Activated naive CD8-positive, alpha-beta T cell treated with anti-CD3 and anti-CD28 coated beads for 36 hours (primary cell): ENCODE results near the gene ATP13A4. TPM values are rescaled to one million over a fixed set of nuclear protein-coding genes. Genes with fewer than 3 reads are reported as not detected.

Experiments used
- DNase-seq: peaks from one replicate; pipeline ENCODE4 v3.0.0; 2021
- H3K27ac Mint-ChIP-seq: one replicate; pipeline ENCODE4 v1.8.0; 2022; ENCODE audit warnings: mild to moderate bottlenecking, moderate library complexity, mixed read lengths
- H3K27me3 Mint-ChIP-seq: one replicate; pipeline ENCODE4 v1.8.0; 2022; ENCODE audit warnings: mild to moderate bottlenecking, mixed read lengths
- H3K36me3 Mint-ChIP-seq: one replicate; pipeline ENCODE4 v1.8.0; 2021; ENCODE audit warnings: mild to moderate bottlenecking, mixed read lengths
- H3K4me1 Mint-ChIP-seq: one replicate; pipeline ENCODE4 v1.8.0; 2021; ENCODE audit warnings: mixed read lengths
- H3K4me3 Mint-ChIP-seq: one replicate; pipeline ENCODE4 v1.8.0; 2022; ENCODE audit warnings: mild to moderate bottlenecking, moderate library complexity, mixed read lengths
- H3K9me3 Mint-ChIP-seq: one replicate; pipeline ENCODE4 v1.8.0; 2022; ENCODE audit warnings: mixed read lengths
- total RNA-seq, 2 experiments: library from RNA; stranded (reverse); gene quantifications; one replicate each; pipeline ENCODE4 v1.2.3, GENCODE V29; 2021

The ATP13A4 gene
- total RNA-seq, 2 experiments from 2014 or later: 1.6 to 1.7 TPM

GRCh38 chr3:193418576-193419373 lies 135.9 kb downstream of the ATP13A4 start:
- Mint-ChIP-seq H3K4me3 (no peak overlapping the region), H3K36me3 (peaks cover 61% of the 10 kb centered on the region), H3K27me3 (no peaks in the 10 kb centered on the region), H3K9me3 (peaks cover 43% of the 10 kb centered on the region), H3K27ac (no peak overlapping the region), H3K4me1 (no peaks in the 10 kb centered on the region)
- no peak for DNase-seq

- Mint-ChIP-seq H3K27me3 (no peaks in the 10 kb centered on the region), H3K9me3 (peaks cover 32% of the 10 kb centered on the region), H3K4me3 (no peak overlapping the region), H3K27ac (no peak overlapping the region), H3K4me1 (no peaks in the 10 kb centered on the region), H3K36me3 (peaks cover 64% of the 10 kb centered on the region)
- no peak for DNase-seq
Observed at GRCh38 chr3:193416629-193417028, 138.1 kb downstream of the ATP13A4 start.

GRCh38 chr3:193407688-193408087 lies 147.0 kb downstream of the ATP13A4 start:
- Mint-ChIP-seq H3K27me3 (no peaks in the 10 kb centered on the region), H3K27ac (no peak overlapping the region), H3K36me3 (peaks cover 9% of the 10 kb centered on the region), H3K4me3 (no peak overlapping the region), H3K9me3 (no peaks in the 10 kb centered on the region), H3K4me1 (no peaks in the 10 kb centered on the region)
- DNase-seq: no peak

GRCh38 chr3:193407112-193407511 lies 147.6 kb downstream of the ATP13A4 start:
- Mint-ChIP-seq H3K36me3 (peaks cover 9% of the 10 kb centered on the region), H3K4me1 (no peaks in the 10 kb centered on the region), H3K27ac (no peak overlapping the region), H3K27me3 (no peaks in the 10 kb centered on the region), H3K9me3 (no peaks in the 10 kb centered on the region), H3K4me3 (no peak overlapping the region)
- no peak for DNase-seq

GRCh38 chr3:193403307-193403706 lies 151.4 kb downstream of the ATP13A4 start:
- no peak overlapping the region for H3K27ac Mint-ChIP-seq

GRCh38 chr3:193400304-193400703 lies 154.4 kb downstream of the ATP13A4 start:
- H3K4me3 Mint-ChIP-seq: no peak overlapping the region
- no peaks in the 10 kb centered on the region for H3K4me1 Mint-ChIP-seq
- H3K27me3 Mint-ChIP-seq: no peaks in the 10 kb centered on the region
- no peak overlapping the region for H3K27ac Mint-ChIP-seq
- peaks cover 6% of the 10 kb centered on the region for H3K36me3 Mint-ChIP-seq
- no peak for DNase-seq
- no peaks in the 10 kb centered on the region for H3K9me3 Mint-ChIP-seq

More at GRCh38 chr3:193403307-193403706, 151.4 kb downstream of the ATP13A4 start:
- H3K4me3 Mint-ChIP-seq: no peak overlapping the region
- H3K4me1 Mint-ChIP-seq: no peaks in the 10 kb centered on the region
- peaks cover 6% of the 10 kb centered on the region for H3K36me3 Mint-ChIP-seq
- DNase-seq: no peak
- no peaks in the 10 kb centered on the region for H3K27me3 Mint-ChIP-seq
- H3K9me3 Mint-ChIP-seq: no peaks in the 10 kb centered on the region

- Mint-ChIP-seq H3K4me1 (no peaks in the 10 kb centered on the region), H3K27ac (no peak overlapping the region), H3K36me3 (no peaks in the 10 kb centered on the region), H3K27me3 (no peaks in the 10 kb centered on the region), H3K9me3 (no peaks in the 10 kb centered on the region), H3K4me3 (no peak overlapping the region)
- no peak for DNase-seq
Observed at GRCh38 chr3:193396451-193397244, 158.0 kb downstream of the ATP13A4 start.

GRCh38 chr3:193391902-193392301 lies 162.8 kb downstream of the ATP13A4 start:
- Mint-ChIP-seq H3K4me1 (no peaks in the 10 kb centered on the region), H3K36me3 (no peaks in the 10 kb centered on the region), H3K27ac (no peak overlapping the region), H3K4me3 (no peak overlapping the region), H3K27me3 (peaks cover 14% of the 10 kb centered on the region), H3K9me3 (no peaks in the 10 kb centered on the region)
- DNase-seq: no peak

GRCh38 chr3:193389335-193389734 lies 165.4 kb downstream of the ATP13A4 start:
- no peak for DNase-seq
- no peak overlapping the region for H3K4me3 Mint-ChIP-seq
- H3K4me1 Mint-ChIP-seq: no peaks in the 10 kb centered on the region
- no peaks in the 10 kb centered on the region for H3K9me3 Mint-ChIP-seq
- peaks cover 14% of the 10 kb centered on the region for H3K27me3 Mint-ChIP-seq
- H3K27ac Mint-ChIP-seq: no peak overlapping the region
- H3K36me3 Mint-ChIP-seq: no peaks in the 10 kb centered on the region

GRCh38 chr3:193388361-193388760 lies 166.3 kb downstream of the ATP13A4 start:
- Mint-ChIP-seq H3K4me1 (no peaks in the 10 kb centered on the region), H3K36me3 (no peaks in the 10 kb centered on the region), H3K9me3 (no peaks in the 10 kb centered on the region), H3K4me3 (no peak overlapping the region), H3K27me3 (peaks cover 14% of the 10 kb centered on the region), H3K27ac (no peak overlapping the region)
- DNase-seq: no peak

- Mint-ChIP-seq H3K36me3 (no peaks in the 10 kb centered on the region), H3K9me3 (no peaks in the 10 kb centered on the region), H3K27me3 (peaks cover 14% of the 10 kb centered on the region), H3K27ac (no peak overlapping the region), H3K4me3 (no peak overlapping the region), H3K4me1 (no peaks in the 10 kb centered on the region)
- no peak for DNase-seq
Observed at GRCh38 chr3:193387596-193387995, 167.1 kb downstream of the ATP13A4 start.

- Mint-ChIP-seq H3K27me3 (peaks cover 3% of the 10 kb centered on the region), H3K27ac (no peak within 1 kb of the TSS), H3K4me1 (no peaks in the 10 kb centered on the region), H3K4me3 (no peak within 1 kb of the TSS), H3K9me3 (no peaks in the 10 kb centered on the region), H3K36me3 (no peaks in the 10 kb centered on the region)
- no peak for DNase-seq
Observed at GRCh38 chr3:193378706-193379105, 176.0 kb downstream of the ATP13A4 start, which contains the start of gene ATP13A5. ATP13A5 (minus strand) TSS chr3:193378753; CDS start chr3:193378725, 28 bp downstream.

- DNase-seq: no peak
- no peaks in the 10 kb centered on the region for H3K36me3 Mint-ChIP-seq
- H3K27me3 Mint-ChIP-seq: peaks cover 3% of the 10 kb centered on the region
- H3K4me3 Mint-ChIP-seq: no peak overlapping the region
- peaks cover 2% of the 10 kb centered on the region for H3K4me1 Mint-ChIP-seq
- H3K27ac Mint-ChIP-seq: no peak overlapping the region
- H3K9me3 Mint-ChIP-seq: no peaks in the 10 kb centered on the region
Observed at GRCh38 chr3:193377591-193377990, 177.1 kb downstream of the ATP13A4 start.

- Mint-ChIP-seq H3K4me3 (no peak overlapping the region), H3K36me3 (no peaks in the 10 kb centered on the region), H3K9me3 (no peaks in the 10 kb centered on the region), H3K4me1 (peaks cover 2% of the 10 kb centered on the region), H3K27ac (no peak overlapping the region), H3K27me3 (peaks cover 7% of the 10 kb centered on the region)
- DNase-seq: no peak
Observed at GRCh38 chr3:193375614-193376013, 179.1 kb downstream of the ATP13A4 start.

GRCh38 chr3:193372783-193373182 lies 181.9 kb downstream of the ATP13A4 start:
- Mint-ChIP-seq H3K27me3 (peaks cover 4% of the 10 kb centered on the region), H3K9me3 (no peaks in the 10 kb centered on the region), H3K4me3 (no peak overlapping the region), H3K36me3 (no peaks in the 10 kb centered on the region), H3K4me1 (peaks cover 2% of the 10 kb centered on the region), H3K27ac (no peak overlapping the region)
- DNase-seq: no peak
